ENCODE measurements around the gene ASIC1. TPM values are rescaled to one million over a fixed set of nuclear protein-coding genes. Genes with fewer than 3 reads are reported as not detected.

Gene ASIC1
- total RNA-seq, 1 donor from 2014 or later: not detected

- Histone ChIP-seq H3K9me3 (no peaks in the 10 kb centered on the region), H3K4me3 (no peak overlapping the region), H3K27me3 (no peaks in the 10 kb centered on the region), H3K27ac (peak overlapping the region; percentile 42 to 44), H3K36me3 (peaks cover 40 to 63% of the 10 kb centered on the region in 2 donors), H3K4me1 (peaks cover 3 to 7% of the 10 kb centered on the region in 2 donors)
- TF ChIP-seq CTCF (IDR thresholded peaks at IDR 0.05): no peak
- DNase-seq (ENCODE audit: low spot score in 2 of 2): no peak
- intact Hi-C loops (cut with DNase I): loop anchor here (1.0 kb wide), 1 partner anchor 87 kb away; no protein-coding TSS in a partner anchor
Observed at GRCh38 chr12:50087995-50088394, 30.6 kb downstream of the ASIC1 start.

GRCh38 chr12:50088577-50089335 lies 31.4 kb downstream of the ASIC1 start:
- intact Hi-C loops (cut with DNase I): loop anchor here (1.0 kb wide), 1 partner anchor 87 kb away; no protein-coding TSS in a partner anchor
- peaks cover 46 to 70% of the 10 kb centered on the region in 2 donors for H3K36me3 ChIP-seq
- peak overlapping the region; percentile 42 to 44 for H3K27ac ChIP-seq

GRCh38 chr12:50089730-50090129 lies 32.3 kb downstream of the ASIC1 start:
- no peak for DNase-seq (ENCODE audit: low spot score in 2 of 2)
- Histone ChIP-seq H3K4me1 (peaks cover 3 to 4% of the 10 kb centered on the region in 2 donors), H3K27me3 (no peaks in the 10 kb centered on the region), H3K4me3 (no peak overlapping the region), H3K27ac (no peak overlapping the region), H3K9me3 (no peaks in the 10 kb centered on the region), H3K36me3 (peaks cover 56 to 80% of the 10 kb centered on the region in 2 donors)
- intact Hi-C loops (cut with DNase I): no loop called here
- TF ChIP-seq CTCF (IDR thresholded peaks at IDR 0.05): no peak

More at GRCh38 chr12:50088577-50089335, 31.4 kb downstream of the ASIC1 start:
- H3K27me3 ChIP-seq: no peaks in the 10 kb centered on the region
- TF ChIP-seq CTCF (IDR thresholded peaks at IDR 0.05): peak; percentile 57 to 83 (median 65)
- no peak for DNase-seq (ENCODE audit: low spot score in 2 of 2)
- peaks cover 3 to 7% of the 10 kb centered on the region in 2 donors for H3K4me1 ChIP-seq
- no peaks in the 10 kb centered on the region for H3K9me3 ChIP-seq
- H3K4me3 ChIP-seq: no peak overlapping the region

GRCh38 chr12:50090391-50090790 lies 33.0 kb downstream of the ASIC1 start:
- Histone ChIP-seq H3K4me1 (peaks cover 3 to 4% of the 10 kb centered on the region in 2 donors), H3K27me3 (no peaks in the 10 kb centered on the region), H3K27ac (no peak overlapping the region), H3K9me3 (no peaks in the 10 kb centered on the region), H3K4me3 (no peak overlapping the region), H3K36me3 (peaks cover 63 to 87% of the 10 kb centered on the region in 2 donors)
- TF ChIP-seq CTCF (IDR thresholded peaks at IDR 0.05): no peak
- intact Hi-C loops (cut with DNase I): no loop called here
- no peak for DNase-seq (ENCODE audit: low spot score in 2 of 2)

GRCh38 chr12:50097952-50098351 lies 40.6 kb downstream of the ASIC1 start:
- Histone ChIP-seq H3K4me3 (no peak overlapping the region), H3K36me3 (peaks cover 73 to 82% of the 10 kb centered on the region in 2 donors), H3K4me1 (no peaks in the 10 kb centered on the region), H3K9me3 (no peaks in the 10 kb centered on the region), H3K27me3 (no peaks in the 10 kb centered on the region), H3K27ac (no peak overlapping the region)
- DNase-seq (ENCODE audit: low spot score in 2 of 2): no peak
- no peak for TF ChIP-seq CTCF (IDR thresholded peaks at IDR 0.05)
- intact Hi-C loops (cut with DNase I): no loop called here

All from ascending aorta (tissue), 2 donors.